GM18868 (cell line): ENCODE measurements around the gene GPRC5C.
A peak's percentile ranks its signal among the peaks of the same experiment; 100 is the strongest.

Experiments used
- ATAC-seq: cut with Tn5 transposase; IDR thresholded peaks from one replicate; pipeline ENCODE4 v1.9.1; 2021; ENCODE audit warnings: mild to moderate bottlenecking, moderate library complexity; ENCODE audit not compliant: unreplicated experiment

GPRC5C gene

DNA sequence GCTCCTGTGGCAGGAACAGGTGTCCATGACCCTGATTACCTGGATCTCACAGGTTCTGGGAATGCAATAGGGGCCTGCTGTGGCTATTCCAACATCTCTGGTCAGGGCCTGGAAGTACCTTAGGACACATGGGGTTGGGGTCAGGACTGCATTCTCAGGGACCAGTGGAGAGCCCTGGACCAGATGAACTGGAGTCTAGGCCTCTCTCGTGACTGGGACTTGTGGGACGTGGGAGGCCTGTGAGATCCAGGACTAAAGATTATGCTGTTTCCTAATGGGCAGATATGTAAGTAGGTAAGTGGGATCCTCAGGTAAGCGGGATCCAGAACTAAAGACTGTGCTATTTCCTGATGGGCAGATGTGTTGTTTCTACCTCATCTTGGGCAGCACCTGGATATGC is 18.3 kb downstream of the GPRC5C start:
- no peak for ATAC-seq

DNA sequence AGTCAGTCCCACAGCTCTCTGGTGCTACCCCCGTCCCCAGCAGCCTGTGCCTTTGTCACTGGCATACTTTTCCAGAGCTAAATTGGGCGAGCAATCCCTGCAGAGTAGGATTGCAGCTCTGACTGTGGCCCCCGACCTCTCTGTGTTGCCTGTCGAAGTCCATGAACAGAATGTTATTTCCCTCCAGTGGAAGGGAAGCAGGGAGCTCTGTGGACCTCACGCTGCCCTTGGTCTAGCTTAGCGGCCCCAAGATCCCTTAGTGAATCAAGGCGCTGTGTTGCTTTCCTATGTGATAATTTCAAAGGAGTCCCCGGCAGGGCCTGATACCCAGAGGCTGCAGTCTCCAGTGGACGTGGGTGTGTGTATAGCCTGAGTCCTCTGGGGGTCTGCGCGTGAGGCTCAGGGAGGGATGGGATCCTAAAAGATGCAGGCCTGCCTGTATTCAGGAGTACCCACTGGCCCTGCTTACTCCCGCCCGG is 19.1 kb downstream of the GPRC5C start:
- ATAC-seq, result no peak

DNA sequence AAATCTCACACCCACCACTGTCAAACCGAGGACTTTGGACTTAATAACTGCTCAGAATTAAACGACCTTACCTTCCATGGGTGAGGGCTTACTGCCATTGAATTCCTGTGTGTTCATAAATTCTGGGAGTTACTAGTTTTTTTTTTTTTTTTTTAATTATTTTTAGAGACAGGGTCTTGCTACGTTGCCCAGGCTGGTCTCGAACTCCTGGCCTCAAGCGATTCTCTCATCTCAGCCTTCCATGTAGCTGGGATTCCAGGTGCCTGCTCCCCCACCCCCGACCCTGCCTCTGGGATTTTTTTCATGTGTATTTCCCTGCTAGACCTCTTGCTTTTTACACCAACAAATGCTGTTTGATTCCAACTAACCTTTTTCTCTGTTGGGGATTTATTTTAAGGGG is 19.7 kb downstream of the GPRC5C start:
- ATAC-seq, result no peak

DNA sequence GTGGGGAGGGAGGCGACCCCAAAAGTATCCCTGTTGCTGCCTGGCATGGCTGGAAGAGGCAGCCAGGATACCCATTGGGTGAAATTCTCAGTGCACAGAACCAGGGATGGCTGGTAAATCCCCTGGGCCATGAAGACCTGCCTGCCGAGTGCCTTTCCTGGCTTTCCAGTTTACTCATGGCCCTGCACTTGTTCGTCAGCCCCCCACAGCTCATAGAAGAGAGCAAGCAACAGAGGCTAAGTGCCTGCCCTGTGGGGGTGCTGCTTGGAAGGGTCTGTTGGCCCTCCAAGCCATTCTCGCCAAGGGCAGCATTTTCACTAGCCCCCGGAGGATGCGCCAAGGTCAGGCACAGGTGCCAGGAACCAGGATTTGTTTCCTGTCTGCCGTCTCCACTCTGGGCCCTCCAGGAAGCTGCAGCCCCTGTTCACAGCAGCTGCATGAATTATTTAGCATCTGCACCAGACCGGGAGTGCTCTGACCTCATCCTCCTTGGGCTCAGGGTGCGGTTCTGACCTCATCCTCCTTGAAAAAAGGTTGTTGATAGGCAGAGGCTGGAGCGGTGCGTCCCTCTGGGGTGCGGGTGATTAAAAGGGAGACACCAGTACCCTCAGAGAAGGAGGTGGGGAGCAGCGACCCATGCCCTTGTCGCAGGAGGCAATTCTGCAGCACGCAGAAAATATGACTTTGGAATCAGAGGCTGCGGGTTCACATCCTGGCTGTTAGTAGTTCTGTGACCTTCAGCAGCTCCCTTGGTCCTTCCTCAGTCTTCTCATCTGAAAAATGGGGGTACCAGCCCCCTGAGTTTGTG is 20.3 kb downstream of the GPRC5C start:
- no peak for ATAC-seq

DNA sequence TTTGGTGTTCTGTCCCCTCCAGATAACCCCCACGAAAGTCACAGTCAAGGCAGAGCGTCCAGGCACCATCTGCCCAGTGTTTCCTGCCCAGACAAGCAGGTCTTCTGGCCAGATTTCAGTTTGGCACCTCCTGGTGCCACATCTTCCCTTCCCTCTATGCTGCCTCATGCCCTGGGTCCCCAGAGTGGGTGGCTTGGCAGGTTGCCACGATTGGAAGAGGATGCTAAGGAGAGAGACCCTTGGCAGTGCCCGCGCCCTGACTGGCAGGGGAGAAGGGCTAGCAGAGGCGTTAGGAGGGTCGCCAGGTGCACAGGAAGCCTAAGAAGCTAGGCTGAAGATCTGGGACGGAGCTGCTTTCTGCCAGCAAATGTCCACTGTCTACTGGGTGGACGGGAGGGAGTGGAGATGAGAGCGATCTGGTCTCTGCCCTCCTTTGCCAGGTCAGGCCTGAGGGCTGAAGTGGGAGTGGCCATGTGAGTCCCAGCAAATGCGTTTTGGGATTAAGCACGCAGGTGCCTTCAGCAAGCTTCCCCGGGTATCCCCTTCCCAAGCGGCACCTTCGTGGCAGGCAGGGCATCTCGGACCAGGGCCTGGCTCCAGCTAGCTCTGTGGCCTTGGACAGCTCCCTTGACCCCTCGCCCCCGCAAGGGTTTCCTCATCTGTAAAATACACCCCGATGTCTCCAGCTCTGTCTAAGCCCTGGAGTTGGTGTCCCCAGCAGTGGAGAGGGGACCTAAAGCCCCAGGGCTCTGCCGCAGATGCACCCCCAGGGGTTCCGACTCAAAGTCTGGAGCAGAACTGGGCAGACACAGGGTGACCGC is 21.2 kb downstream of the GPRC5C start:
- no peak for ATAC-seq

DNA sequence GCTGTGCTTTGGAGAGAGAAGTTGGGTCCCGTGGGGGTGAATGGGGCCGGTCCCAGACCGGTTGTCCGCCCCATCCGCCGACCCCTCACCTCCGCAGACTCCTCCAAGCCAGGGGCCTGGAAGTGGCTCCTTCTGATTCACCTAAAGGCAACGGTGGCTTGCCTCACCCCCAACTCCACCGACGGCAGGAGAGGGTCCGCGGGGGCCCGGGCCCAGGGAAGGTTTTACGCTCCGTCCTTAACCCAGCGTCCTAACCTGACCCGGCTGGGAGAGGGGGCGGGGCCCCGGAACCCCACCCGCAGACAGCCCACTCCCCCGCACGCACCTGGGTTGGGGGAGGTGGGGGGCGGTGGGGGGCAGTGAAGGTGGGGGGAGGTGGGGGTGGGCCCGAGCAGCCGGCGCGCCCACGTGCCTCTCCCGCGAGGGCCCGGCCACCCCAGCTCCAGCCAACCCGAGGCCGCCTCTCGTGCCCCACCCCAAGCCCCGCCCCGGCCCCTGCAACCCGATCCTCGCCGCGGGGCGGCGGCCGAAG is 21.8 kb downstream of the GPRC5C start:
- ATAC-seq, result peak; percentile 93

DNA sequence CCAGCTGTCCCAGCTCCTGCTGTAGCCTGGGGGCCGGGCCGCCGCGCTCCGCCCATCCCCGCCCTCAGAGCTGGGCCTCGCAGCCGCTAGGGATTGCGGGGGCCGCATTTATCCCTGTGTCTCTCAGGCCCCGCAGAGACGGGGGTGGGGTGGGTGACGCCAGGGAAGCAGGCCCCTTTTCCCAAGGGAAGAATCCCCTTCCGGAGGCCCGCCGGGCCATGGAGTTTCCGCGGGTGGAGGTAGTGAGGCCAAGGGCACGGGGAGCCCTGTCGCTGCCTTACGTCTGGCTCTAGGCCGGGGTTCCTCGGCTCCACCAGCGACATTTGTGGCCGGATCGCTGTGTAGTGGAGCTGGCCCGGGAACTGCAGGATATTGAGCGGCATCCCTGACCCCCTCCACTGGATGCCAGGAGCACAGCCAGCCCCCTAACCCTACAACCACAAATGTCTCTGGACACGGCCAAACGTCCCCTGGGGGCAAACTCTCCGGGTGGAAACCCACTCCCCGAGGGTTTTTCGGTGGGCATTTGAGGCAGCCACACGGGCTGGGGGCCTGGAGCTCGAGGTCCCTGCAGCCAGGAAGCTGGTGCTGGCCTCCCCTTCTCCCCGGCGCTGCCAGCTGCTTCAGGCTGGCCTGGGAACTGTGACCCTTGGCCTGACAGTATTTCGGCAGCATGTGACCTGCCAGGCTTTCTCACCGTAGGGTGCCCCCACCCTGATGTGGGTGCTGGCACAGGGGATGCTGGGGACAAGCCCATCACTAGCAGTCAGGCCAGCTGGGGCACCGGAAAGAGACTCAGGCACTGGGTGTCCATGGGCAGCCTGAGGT is 22.5 kb downstream of the GPRC5C start:
- peak; percentile 26 for ATAC-seq

DNA sequence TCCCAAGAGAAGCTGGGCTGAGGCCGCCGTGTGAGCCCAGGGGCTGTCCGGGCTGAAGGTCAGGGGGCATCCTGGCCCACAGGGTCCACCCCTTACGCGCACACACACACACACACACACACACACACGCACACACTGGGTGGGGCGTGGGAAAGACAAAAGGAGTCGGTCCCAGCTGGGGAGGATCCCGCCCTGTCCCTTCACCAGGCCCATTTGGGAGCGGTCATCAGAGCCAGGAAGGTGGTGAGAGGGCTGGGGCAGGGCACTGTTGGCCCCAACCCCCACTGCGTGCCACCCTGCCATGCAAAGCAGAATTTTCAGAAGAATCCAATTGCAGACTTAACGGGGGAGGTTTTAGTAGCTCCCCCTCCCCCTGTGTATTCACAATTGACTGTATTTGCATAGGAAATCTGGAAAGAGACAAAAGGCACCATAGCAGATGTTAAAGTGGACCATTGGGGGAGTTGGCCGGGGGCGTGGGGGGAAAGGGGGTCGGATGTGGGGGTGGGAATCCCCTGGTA is 23.2 kb downstream of the GPRC5C start:
- no peak for ATAC-seq

DNA sequence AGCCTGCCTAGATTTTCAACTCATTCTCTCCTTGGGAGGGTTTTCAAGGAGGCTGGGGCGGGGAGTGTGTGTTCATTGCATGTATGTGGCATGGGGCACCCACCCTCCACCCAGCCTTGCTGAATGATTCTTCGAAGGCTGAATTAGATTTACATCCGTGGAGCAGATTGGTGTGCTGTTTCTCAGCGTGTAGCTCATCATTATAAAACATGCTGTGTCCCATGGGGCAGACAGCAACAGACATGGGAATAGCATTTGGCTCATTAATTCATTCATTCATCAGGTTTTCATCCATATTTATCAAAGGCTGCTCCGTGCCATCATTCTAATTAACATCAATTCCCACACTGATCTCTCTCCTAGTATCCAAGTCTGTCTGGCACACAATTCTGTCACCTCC is 23.9 kb downstream of the GPRC5C start:
- no peak for ATAC-seq

DNA sequence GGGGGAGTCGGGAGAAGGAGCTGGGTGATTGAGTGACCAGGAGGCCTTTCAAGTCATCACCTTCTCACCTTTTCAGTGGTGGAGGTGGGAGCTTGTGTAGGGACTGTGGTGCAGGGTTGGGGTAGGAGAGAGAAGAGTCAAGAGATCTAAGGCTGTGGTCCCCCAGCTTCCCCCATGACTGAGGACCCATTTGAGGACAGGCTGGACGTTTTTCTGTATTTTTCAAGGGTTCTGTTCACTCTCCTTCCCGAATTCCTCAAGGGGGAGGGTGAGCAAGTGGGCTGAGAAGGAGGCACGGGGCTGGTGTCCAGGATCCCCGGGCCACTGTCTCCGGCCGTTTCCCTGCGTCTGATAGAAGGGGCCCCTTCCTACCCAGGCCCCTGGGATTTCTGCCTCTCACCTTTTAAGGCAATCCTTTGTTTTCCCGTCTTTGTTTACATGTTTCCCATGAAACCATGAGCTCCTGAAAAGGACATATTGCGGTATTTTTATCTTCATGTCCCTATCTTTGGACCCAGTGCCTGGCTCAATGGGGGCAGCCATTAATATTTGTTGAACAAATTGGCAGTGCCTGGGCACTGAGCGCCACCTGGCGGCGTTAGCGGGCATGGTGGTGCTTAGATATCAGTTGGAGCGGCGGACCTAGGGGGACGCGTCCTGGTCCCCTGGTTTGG is 25.4 kb downstream of the GPRC5C start:
- ATAC-seq, result no peak

DNA sequence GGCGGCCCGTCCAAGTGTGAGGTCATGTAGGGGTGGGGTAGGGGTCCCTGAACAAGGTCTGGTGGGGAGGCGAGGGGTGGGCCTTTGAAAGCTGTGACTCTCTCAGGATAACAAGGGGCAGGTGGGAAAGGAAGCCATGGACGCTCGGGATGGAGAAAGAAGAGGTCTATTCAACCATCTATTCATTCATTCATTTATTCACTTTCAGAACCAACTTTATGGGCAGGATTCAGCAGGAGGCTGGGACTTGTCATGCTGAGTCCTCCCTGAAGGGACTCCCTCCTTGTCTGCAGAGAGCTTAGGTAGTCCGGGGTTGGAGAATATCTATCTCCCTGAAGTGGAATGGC is 25.9 kb downstream of the GPRC5C start:
- ATAC-seq, result no peak

DNA sequence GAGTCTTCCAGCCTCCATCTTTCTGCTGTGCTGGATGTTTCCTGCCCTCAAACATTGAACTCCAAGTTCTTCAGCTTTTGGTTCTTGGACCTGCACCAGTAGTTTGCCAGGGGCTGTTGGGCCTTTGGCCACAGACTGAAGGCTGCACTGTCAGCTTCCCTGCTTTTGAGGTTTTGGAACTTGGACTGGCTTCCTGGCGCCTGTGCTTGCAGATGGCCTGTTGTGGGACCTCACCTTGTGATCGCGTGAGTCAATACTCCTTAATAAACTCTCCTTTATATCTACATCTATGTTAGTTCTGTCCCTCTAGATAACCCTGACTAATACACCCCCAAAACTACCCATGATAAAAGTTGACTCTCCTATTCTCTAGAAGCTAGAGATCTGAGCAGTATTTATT is 26.9 kb downstream of the GPRC5C start:
- ATAC-seq, result no peak

DNA sequence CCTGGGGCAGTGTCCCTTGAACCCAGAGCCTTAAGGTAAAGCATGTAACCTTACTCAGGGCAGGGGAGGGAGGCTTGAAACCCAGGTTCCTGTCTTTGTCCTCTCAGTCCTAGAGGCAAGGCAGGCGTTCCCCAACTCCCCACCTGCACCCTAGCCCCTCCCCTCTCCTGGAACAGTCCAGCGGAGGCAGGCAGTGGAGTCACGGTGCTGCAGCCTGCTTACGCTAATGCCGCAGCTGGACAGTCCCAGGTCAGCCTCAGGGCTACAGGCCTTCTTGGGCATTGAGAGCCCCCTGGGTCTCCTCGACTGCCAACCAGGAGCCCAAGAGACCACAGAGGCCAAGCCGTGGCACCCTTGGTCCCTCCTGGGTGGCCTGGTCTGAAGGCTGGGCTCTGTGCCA is 27.7 kb downstream of the GPRC5C start:
- no peak for ATAC-seq

DNA sequence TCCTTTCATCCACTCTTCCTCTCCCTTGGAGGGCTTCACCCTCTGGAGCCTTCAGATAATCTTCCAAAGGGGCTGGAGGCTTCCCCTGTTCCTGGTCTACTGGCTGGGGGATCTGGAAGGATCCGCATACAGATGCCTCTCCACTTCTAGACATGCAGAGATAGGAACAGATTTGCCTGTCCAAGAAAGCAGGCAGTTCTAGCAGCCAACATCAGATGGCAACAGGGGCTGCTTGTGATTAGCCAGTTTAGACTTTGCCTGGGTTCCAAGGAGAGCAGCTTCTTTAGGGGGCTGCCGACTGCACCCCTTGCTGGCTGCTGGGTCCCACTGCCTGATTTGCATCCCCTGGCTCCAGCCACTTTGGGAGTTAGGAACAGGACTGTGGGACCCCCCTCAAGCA is 28.4 kb downstream of the GPRC5C start:
- ATAC-seq, result no peak

DNA sequence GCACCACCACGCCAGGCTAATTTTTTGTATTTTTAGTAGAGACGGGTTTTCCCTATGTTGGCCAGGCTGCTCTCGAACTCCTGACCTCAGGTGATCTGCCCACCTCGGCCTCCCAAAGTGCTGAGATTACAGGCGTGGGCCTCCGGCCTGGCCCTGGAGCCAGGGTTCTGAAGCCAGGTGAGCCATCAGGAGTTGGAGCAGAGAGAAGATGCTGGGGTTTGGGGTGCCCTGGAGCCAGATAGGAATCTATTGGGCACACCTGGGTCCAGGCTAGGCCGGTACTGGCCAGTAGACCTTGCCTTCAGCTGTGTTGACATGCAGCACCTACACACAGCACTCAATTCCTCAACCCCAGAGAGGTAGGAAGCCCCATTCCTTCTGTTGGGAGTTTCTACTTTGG is 29.1 kb downstream of the GPRC5C start:
- no peak for ATAC-seq

DNA sequence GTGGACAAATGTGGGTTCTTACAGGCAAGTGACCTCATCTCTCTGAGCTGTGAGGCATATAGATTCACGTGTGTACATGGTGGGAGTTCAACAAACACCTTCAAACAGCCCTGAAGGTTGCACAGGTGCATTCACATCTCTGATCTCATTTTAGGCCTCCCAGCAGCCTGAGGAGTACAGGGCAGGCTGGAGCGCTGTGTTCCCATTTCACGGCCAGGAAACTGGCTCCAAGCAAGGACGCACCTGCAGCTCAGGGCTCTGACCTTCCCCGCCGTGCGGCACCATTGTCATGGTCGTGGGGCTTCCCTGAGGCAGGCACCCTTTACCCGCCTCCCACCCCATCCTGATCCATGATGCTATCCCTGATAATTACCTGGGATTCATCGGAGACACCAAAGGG is 29.7 kb downstream of the GPRC5C start:
- ATAC-seq, result no peak

DNA sequence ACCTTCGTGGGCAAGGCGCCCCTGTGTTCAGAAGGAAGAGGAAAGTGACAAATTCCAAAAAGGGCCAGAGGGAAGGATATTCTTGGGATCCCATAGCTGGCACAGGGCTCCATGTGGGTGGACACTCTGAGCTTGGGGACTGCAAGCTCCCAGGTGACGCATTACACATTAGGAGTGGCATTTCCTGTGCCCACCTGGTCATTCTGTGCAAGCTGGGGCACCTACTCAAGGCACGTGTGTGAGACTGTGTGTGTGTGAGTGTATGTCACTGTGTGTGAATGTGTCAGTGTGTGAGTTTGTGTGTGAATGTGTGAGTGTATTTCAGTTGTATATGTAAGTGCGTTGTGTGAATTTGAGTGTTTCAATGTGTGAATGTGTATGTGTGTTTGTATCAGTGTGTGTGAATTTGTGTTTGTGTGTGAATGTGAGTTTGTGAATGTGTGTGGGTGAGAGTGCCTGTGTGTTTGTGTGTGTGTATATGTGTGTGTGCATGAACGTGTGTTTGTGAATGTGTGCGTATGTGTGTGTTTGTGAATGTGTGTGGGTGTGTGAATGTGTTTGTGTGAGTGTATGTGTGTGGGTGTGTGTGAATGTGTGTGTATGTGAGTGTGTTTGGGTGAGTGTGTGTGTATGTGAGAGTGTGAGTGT is 33.0 kb downstream of the GPRC5C start:
- no peak for ATAC-seq

DNA sequence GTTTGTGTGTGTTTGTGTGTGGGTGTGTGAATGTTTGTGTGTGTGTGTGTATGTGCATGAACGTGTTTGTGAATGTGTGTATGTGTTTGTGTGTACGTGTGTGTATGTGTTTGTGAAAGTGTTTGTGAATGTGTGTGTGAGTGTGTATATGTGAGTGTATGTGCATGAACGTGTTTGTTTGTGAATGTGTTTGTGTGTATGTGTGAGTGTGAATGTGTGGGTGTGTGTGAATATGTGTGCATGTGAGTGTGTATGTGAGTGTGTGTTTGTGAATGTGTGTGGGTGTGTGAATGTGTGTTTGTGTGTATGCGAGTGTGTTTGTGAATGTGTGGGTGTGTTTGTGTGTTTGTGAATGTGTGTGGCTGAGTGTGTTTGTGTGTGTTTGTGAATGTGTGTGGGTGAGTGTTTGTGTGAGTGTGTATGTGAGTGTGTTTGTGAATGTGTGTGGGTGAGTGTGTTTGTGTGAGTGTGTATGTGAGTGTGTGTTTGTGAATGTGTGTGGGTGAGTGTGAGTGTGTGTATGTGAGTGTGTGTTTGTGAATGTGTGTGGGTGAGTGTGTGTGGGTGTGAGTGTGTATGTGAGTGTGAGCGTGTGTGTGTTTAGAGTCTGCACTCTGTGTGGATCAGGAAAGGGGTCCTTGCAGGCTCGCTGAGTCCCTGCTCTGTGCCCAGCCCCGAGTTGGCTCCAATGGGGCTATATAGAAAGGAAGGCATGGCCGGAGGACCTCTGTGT is 33.7 kb downstream of the GPRC5C start:
- ATAC-seq, result no peak
